Colonic mucosa (tissue), 4 donors: ENCODE data around the gene GBP1. TPM values are rescaled to one million over a fixed set of nuclear protein-coding genes. Genes with fewer than 3 reads are reported as not detected.
"Not testable (repeated sequence)": the region's sequence is repeated elsewhere in the genome, so short reads cannot be mapped to it uniquely, and the experiment has no call there.

ENCODE experiments used
- DNase-seq: peaks from one replicate; pipeline ENCODE4 v3.0.0-alpha.2; 2020
- H3K27ac ChIP-seq: fragments of 200-600 bp; one replicate; pipeline ENCODE4 v1.8.0; 2021
- H3K27me3 ChIP-seq: fragments of 200-600 bp; one replicate; pipeline ENCODE4 v1.8.0; 2021
- H3K36me3 ChIP-seq: fragments of 200-600 bp; one replicate; pipeline ENCODE4 v1.8.0; 2021
- H3K4me1 ChIP-seq: fragments of 200-600 bp; one replicate; pipeline ENCODE4 v1.8.0; 2021; ENCODE audit warnings: mild to moderate bottlenecking
- H3K4me3 ChIP-seq: fragments of 200-600 bp; one replicate; pipeline ENCODE4 v1.8.0; 2021
- H3K9ac ChIP-seq, 2 donors: one replicate each; pipeline ENCODE4 v1.7.0; 2013; ENCODE audit warnings: control low read depth in 2 of 2, low read depth in 2 of 2, low read length in 2 of 2
- H3K9me3 ChIP-seq: fragments of 200-600 bp; one replicate; pipeline ENCODE4 v1.8.0; 2021
- intact Hi-C: fragments of 100-400 bp; cut with DNase I; formaldehyde crosslinking; loops from one replicate; pipeline ENCODE4 v1.14.1; 2022
- total RNA-seq, 2 donors: library from RNA; stranded (reverse); fragmentation: NEBNext Ultra II Directional in 1 of 2; extraction: Animal tissue kit (Norgen Biotek cat#: 25700) in 1 of 2; gene quantifications; one replicate each; pipeline ENCODE4 v1.2.1, GENCODE V29; 2021
- TF ChIP-seq, protein P1 (sequence below): fragments of 200-600 bp; IDR thresholded peaks from one replicate; pipeline ENCODE4 v1.8.0; 2022; ENCODE audit warnings: antibody characterized with exemption, mild to moderate bottlenecking
- donor health status: healthy.
- donor health status: DM: no; HTN: no; CAD: no.
- donor health status: DM: no; HTN: no; CAD: no.

Gene GBP1
- total RNA-seq, 2 donors from 2014 or later = 15.0 to 25.9 TPM

DNA sequence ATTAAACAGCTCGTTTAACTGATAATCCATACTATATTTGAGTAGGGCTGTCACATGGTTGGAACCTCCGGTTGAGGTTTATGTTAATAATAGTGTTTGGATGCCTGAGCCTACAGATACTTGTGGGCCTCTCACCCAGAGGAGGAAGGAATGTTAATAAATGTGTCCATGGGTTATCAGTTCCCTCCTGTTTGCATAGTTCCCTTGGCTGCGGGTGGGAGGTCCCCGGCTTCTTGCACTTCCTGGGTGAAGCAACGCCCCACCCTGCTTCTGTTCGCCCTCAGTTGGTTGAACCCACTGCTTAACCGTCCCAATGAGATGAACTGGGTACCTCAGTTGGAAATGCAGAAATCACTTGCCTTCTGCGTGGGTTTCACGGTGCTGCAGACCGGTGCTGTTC is 23.6 kb upstream of the GBP1 start:
- Histone ChIP-seq H3K4me3 (no peak overlapping the region), H3K9me3 (no peaks in the 10 kb centered on the region), H3K27me3 (no peaks in the 10 kb centered on the region), H3K4me1 (no peaks in the 10 kb centered on the region), H3K9ac (no peak overlapping the region), H3K27ac (no peak overlapping the region), H3K36me3 (no peaks in the 10 kb centered on the region)
- TF ChIP-seq, protein P1, sequence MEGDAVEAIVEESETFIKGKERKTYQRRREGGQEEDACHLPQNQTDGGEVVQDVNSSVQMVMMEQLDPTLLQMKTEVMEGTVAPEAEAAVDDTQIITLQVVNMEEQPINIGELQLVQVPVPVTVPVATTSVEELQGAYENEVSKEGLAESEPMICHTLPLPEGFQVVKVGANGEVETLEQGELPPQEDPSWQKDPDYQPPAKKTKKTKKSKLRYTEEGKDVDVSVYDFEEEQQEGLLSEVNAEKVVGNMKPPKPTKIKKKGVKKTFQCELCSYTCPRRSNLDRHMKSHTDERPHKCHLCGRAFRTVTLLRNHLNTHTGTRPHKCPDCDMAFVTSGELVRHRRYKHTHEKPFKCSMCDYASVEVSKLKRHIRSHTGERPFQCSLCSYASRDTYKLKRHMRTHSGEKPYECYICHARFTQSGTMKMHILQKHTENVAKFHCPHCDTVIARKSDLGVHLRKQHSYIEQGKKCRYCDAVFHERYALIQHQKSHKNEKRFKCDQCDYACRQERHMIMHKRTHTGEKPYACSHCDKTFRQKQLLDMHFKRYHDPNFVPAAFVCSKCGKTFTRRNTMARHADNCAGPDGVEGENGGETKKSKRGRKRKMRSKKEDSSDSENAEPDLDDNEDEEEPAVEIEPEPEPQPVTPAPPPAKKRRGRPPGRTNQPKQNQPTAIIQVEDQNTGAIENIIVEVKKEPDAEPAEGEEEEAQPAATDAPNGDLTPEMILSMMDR = no peak
- DNase-seq = no peak
- intact Hi-C loops = no loop called here

DNA sequence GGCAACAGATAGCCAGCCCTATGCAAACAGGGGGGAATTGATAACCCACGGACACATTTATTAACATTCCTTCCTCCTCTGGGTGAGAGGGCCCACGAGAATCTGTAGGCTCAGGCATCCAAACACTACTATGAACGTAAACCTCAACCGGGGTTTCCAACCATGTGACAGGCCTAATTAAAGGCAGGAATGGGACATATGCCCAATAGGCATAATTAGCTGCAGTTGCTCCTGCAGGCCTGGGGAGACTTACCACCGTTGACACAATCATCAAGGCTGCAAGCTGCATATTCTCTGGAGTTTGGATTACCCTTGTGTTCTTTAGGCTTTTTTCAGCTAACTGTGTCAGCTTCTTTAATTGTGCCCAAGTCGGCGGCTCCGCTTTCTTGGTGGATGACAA is 22.2 kb upstream of the GBP1 start:
- Histone ChIP-seq H3K36me3 (no peaks in the 10 kb centered on the region), H3K27ac (no peak overlapping the region), H3K4me1 (no peaks in the 10 kb centered on the region), H3K4me3 (no peak overlapping the region), H3K27me3 (no peaks in the 10 kb centered on the region), H3K9ac (no peak overlapping the region), H3K9me3 (no peaks in the 10 kb centered on the region)
- TF ChIP-seq, protein P1 = no peak
- DNase-seq = no peak
- intact Hi-C loops = no loop called here

DNA sequence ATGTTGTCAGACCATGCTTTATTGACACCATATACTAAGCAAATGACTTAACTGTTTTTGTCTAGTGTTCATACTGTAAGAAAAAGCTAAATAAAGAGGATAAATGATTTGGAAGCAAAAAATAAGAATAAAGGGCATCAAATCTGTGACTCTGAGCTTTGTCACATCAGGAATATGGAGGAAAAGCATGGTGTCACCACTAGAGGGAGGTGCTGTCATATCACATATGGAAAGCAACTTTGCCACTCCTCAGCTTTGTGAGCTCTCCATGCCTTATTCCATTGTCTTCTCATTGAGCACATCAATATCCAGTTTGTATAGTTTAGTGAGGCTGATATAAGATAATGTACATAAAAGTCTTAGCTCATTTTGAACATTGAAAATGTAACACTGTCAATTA is 20.8 kb upstream of the GBP1 start:
- peak; percentile 40 for DNase-seq
- Histone ChIP-seq H3K27me3 (no peaks in the 10 kb centered on the region), H3K9ac (no peak overlapping the region), H3K4me1 (no peaks in the 10 kb centered on the region), H3K27ac (no peak overlapping the region), H3K9me3 (no peaks in the 10 kb centered on the region), H3K4me3 (no peak overlapping the region), H3K36me3 (no peaks in the 10 kb centered on the region)
- intact Hi-C loops = no loop called here
- TF ChIP-seq, protein P1 = no peak

DNA sequence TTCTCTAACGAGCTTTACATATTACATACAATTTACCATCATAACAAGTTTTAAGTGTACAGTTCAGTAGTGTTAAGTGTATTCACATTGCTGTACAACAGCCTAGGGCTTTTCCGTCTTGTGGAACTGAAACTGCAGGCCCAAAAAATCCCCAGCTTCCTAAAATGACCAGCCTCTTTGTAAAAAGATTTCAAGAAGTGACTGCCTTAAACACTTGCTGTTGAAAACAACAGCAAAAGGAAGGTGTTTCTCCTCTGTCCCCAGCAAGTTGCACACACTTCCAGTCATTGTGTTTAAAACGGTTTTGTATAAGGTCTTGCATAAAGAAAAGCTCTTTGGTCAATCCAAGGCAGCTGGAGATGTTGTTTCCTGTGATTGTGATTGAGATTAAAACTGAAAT is 16.0 kb upstream of the GBP1 start:
- intact Hi-C loops = no loop called here
- DNase-seq = no peak
- no peak overlapping the region for H3K9ac ChIP-seq
- TF ChIP-seq, protein P1 = no peak
- H3K4me1 ChIP-seq = no peaks in the 10 kb centered on the region
- no peak overlapping the region for H3K4me3 ChIP-seq
- H3K36me3 ChIP-seq = no peaks in the 10 kb centered on the region
- no peaks in the 10 kb centered on the region for H3K27me3 ChIP-seq
- no peak overlapping the region for H3K27ac ChIP-seq
- H3K9me3 ChIP-seq = no peaks in the 10 kb centered on the region

DNA sequence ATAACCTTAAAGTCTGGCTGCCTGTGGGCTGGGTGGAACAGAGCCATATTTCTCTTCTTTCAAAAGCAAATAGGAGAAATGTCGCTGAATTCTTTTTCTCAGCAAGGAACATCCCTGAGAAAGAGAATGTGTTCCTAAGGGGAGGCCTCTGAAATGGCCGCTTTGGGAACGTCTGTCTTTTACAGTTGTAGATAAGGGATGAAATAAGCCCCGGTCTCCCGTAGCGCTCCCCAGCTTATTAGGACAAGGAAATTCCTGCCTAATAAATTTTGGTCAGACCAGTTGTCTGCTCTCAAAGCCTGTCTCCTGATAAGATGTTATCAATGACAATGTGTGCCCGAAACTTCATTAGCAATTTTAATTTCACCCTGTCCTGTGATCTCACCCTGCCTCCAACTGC is 15.1 kb upstream of the GBP1 start:
- H3K27ac ChIP-seq, H3K9ac ChIP-seq, H3K4me3 ChIP-seq, H3K27me3 ChIP-seq, H3K9me3 ChIP-seq, H3K36me3 ChIP-seq, DNase-seq, intact Hi-C loops, H3K4me1 ChIP-seq: not testable (repeated sequence)

DNA sequence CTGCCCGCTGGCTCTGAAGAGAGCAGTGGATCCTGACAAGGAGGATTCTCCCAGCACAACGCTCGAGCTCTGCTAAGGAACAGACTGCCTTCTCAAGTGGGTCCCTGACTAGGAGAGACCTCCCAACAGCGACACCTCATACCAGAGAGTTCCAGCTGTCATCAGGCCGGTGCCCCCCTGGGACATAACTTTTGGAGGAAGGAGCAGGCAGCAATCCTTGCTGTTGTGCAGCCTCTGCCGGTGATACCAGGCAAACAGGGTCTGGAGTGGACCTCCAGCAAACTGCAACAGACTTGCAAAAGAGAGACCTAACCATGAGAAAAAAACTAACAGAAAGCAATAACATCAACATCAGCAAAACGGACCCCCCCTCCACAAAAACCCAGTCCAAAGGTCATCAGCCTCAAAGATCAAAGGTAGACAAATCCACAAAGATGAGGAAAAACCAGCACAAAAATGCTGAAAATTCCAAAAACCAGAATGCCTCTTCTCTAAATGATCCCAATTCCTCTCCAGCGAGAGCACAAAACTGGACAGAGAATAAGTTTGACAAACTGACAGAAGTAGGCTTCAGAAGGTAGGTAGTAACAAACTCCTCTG is 7.6 kb upstream of the GBP1 start:
- H3K9me3 ChIP-seq, H3K4me3 ChIP-seq, intact Hi-C loops, H3K4me1 ChIP-seq, H3K27me3 ChIP-seq, H3K36me3 ChIP-seq, H3K27ac ChIP-seq, DNase-seq, H3K9ac ChIP-seq: not testable (repeated sequence)
